HG03575 (cell line): ENCODE results near the gene CDC37L1.
"Not testable (repeated sequence)": the region's sequence is repeated elsewhere in the genome, so short reads cannot be mapped to it uniquely, and the experiment has no call there.

Experiments
- ATAC-seq: cut with Tn5 transposase; IDR thresholded peaks from one replicate; pipeline ENCODE4 v1.9.1; 2021; ENCODE audit not compliant: unreplicated experiment, insufficient number of reproducible peaks, low FRiP score; ENCODE audit errors: extremely low read depth

CDC37L1 gene

GRCh38 chr9:4741365-4742089 lies 62.2 kb downstream of the CDC37L1 start:
- ATAC-seq = no peak

- no peak for ATAC-seq
Observed at GRCh38 chr9:4742246-4742645, 62.9 kb downstream of the CDC37L1 start.

- ATAC-seq = no peak
Observed at GRCh38 chr9:4743131-4743875, 63.9 kb downstream of the CDC37L1 start.

GRCh38 chr9:4746278-4747030 lies 67.1 kb downstream of the CDC37L1 start:
- ATAC-seq = no peak

GRCh38 chr9:4748612-4749011 lies 69.2 kb downstream of the CDC37L1 start:
- no peak for ATAC-seq

- ATAC-seq = no peak
Observed at GRCh38 chr9:4750023-4750673, 70.8 kb downstream of the CDC37L1 start.

GRCh38 chr9:4754530-4754929 lies 75.2 kb downstream of the CDC37L1 start:
- not testable (repeated sequence) for ATAC-seq

- no peak for ATAC-seq
Observed at GRCh38 chr9:4755026-4755609, 75.7 kb downstream of the CDC37L1 start.

- no peak for ATAC-seq
Observed at GRCh38 chr9:4756420-4756819, 77.1 kb downstream of the CDC37L1 start.
